MM.1S (cell line): ENCODE measurements around the gene PDE4A.

Experiments used
- DNase-seq: peaks from one replicate; pipeline ENCODE4 v3.0.0-alpha.2; 2015
- H2AFZ ChIP-seq: fragments of 300-600 bp; sonication (generic); 2 replicates; pipeline ENCODE4 v1.6.0; 2016; ENCODE audit warnings: antibody characterized with exemption, low read length
- H3F3A ChIP-seq: fragments of 300-600 bp; sonication (generic); 2 replicates; pipeline ENCODE4 v1.6.1; 2016; ENCODE audit warnings: mild to moderate bottlenecking, antibody characterized with exemption, low read length, moderate library complexity, mixed read lengths; ENCODE audit not compliant: insufficient read depth
- H3K27ac ChIP-seq: fragments of 300-600 bp; sonication (generic); 2 replicates; pipeline ENCODE4 v1.5.1; 2016; ENCODE audit warnings: mild to moderate bottlenecking, low read length
- H3K27me3 ChIP-seq: fragments of 300-600 bp; sonication (generic); replicated peaks from 2 replicates; pipeline ENCODE4 v1.6.0; 2016; ENCODE audit warnings: low read length; ENCODE audit not compliant: insufficient read depth
- H3K36me3 ChIP-seq: fragments of 300-600 bp; sonication (generic); replicated peaks from 2 replicates; pipeline ENCODE4 v1.6.1; 2016; ENCODE audit warnings: mild to moderate bottlenecking, low read length, mixed read lengths; ENCODE audit not compliant: insufficient read depth
- H3K4me1 ChIP-seq: fragments of 300-600 bp; sonication (generic); 2 replicates; pipeline ENCODE4 v1.6.1; 2016; ENCODE audit warnings: low read length, mixed read lengths
- H3K4me2 ChIP-seq: fragments of 300-600 bp; sonication (generic); 2 replicates; pipeline ENCODE4 v1.6.0; 2016; ENCODE audit warnings: low read depth, low read length
- H3K4me3 ChIP-seq: fragments of 300-600 bp; sonication (generic); 2 replicates; pipeline ENCODE4 v1.5.1; 2016; ENCODE audit warnings: low read length, mixed read lengths
- H3K79me2 ChIP-seq: fragments of 300-600 bp; sonication (generic); 2 replicates; pipeline ENCODE4 v1.6.1; 2016; ENCODE audit warnings: mixed run types, low read length, mixed read lengths
- H3K9ac ChIP-seq: fragments of 300-600 bp; sonication (generic); 2 replicates; pipeline ENCODE4 v1.6.1; 2016; ENCODE audit warnings: low read length, mixed read lengths
- H3K9me2 ChIP-seq: fragments of 300-600 bp; sonication (generic); replicated peaks from 2 replicates; pipeline ENCODE4 v1.6.1; 2016; ENCODE audit warnings: mild to moderate bottlenecking, low read length, mixed read lengths; ENCODE audit not compliant: insufficient read depth
- H3K9me3 ChIP-seq: fragments of 300-600 bp; sonication (generic); replicated peaks from 2 replicates; pipeline ENCODE4 v1.6.1; 2016; ENCODE audit warnings: mild to moderate bottlenecking, low read length, mixed read lengths; ENCODE audit not compliant: insufficient read depth
- H4K20me1 ChIP-seq: fragments of 300-600 bp; sonication (generic); 2 replicates; pipeline ENCODE4 v1.6.1; 2016; ENCODE audit warnings: mild to moderate bottlenecking, low read length, moderate library complexity, mixed read lengths; ENCODE audit not compliant: insufficient read depth
- EZH2 ChIP-seq: fragments of 300-600 bp; sonication (generic); optimal IDR thresholded peaks from 2 replicates; pipeline ENCODE3; 2017; ENCODE audit warnings: low read depth, mild to moderate bottlenecking, antibody characterized with exemption, low read length, mixed read lengths
- EZH2phosphoT487 ChIP-seq: fragments of 300-600 bp; sonication (generic); IDR thresholded peaks from 2 replicates; pipeline ENCODE4 v1.6.1; 2018; ENCODE audit warnings: antibody characterized with exemption, low read length
- TF ChIP-seq, protein P1 (sequence below): fragments of 300-600 bp; sonication (generic); IDR thresholded peaks from 2 replicates; pipeline ENCODE4 v1.5.1; 2016; ENCODE audit warnings: antibody characterized with exemption, low read length, mixed read lengths

The PDE4A gene

DNA sequence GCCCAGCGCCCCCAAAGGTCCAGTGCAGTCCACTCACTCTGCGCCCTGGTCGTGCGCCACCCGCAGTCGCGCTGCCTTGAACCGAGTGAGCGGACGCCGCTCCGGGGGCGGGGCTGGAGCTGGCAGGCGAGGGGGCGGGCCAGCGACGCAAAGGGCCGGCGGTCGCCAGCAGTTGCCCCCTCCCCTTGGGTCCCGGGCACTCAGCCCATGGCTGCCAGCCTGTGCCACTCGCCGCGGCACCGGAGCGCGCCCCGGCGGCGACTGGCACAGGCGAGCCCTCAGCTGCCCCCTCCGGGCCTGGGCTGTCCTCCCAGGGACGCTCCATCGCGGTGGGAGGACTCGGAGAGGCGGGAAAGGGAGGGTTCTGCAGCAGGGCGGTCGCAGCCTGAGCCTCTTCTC, 97.0 kb downstream of the PDE4A start, which contains the start of gene S1PR5:
S1PR5 (minus strand) TSS at position 87 of the 399 bp plus-strand sequence. CDS start 2,436 bp downstream, outside the sequence.
- no peak for DNase-seq
- no peak within 1 kb of the TSS for H3K4me3 ChIP-seq
- no peaks in the 10 kb centered on the region for H3F3A ChIP-seq
- TF ChIP-seq EZH2 = no peak
- TF ChIP-seq, protein P1, sequence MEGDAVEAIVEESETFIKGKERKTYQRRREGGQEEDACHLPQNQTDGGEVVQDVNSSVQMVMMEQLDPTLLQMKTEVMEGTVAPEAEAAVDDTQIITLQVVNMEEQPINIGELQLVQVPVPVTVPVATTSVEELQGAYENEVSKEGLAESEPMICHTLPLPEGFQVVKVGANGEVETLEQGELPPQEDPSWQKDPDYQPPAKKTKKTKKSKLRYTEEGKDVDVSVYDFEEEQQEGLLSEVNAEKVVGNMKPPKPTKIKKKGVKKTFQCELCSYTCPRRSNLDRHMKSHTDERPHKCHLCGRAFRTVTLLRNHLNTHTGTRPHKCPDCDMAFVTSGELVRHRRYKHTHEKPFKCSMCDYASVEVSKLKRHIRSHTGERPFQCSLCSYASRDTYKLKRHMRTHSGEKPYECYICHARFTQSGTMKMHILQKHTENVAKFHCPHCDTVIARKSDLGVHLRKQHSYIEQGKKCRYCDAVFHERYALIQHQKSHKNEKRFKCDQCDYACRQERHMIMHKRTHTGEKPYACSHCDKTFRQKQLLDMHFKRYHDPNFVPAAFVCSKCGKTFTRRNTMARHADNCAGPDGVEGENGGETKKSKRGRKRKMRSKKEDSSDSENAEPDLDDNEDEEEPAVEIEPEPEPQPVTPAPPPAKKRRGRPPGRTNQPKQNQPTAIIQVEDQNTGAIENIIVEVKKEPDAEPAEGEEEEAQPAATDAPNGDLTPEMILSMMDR = no peak
- TF ChIP-seq EZH2phosphoT487 = no peak
- H3K36me3 ChIP-seq = no peaks in the 10 kb centered on the region
- peaks cover 76% of the 10 kb centered on the region for H3K27me3 ChIP-seq
- H3K9ac ChIP-seq = no peak within 1 kb of the TSS
- no peaks in the 10 kb centered on the region for H3K4me1 ChIP-seq
- no peak within 1 kb of the TSS for H2AFZ ChIP-seq
- no peaks in the 10 kb centered on the region for H3K79me2 ChIP-seq
- no peaks in the 10 kb centered on the region for H3K9me2 ChIP-seq
- no peaks in the 10 kb centered on the region for H3K9me3 ChIP-seq
- H4K20me1 ChIP-seq = no peaks in the 10 kb centered on the region
- H3K4me2 ChIP-seq = peak within 1 kb of the TSS; percentile 27; the same call in 1 of the 2 replicates
- H3K27ac ChIP-seq = no peak within 1 kb of the TSS

DNA sequence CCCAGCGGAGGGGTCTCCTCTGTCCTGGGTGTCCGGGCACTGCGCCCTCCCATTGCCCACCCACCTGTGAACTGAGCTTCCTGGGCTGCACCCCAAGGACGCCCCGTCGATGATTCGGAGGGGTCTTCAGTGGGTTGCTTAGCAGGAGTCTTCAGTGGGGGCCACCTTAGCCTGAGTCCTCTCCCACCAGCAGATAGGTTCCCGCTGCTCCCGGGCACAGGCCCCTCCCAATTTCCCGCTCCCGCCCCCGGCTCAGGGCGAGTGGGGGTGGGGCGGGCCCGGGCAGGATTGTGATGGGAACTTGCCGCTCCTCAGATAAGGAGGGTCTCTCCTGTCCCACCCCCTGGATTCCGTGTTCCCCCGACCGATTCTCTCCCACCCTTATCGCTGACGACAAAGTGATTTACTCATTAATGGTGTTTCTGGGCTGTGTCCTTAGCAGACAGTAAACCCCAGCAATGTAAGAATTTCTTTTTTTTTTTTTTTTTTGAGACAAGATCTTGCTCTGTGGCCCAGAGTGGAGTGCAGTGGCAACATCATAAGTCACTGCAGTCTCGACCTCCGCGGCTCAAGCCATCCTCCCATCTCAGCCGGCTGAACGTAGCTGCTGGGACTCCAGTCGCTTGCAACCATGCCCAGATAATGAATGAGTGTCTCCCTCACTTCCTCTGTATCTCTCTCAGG, 97.6 kb downstream of the PDE4A start:
- H3K27ac ChIP-seq = no peak overlapping the region
- H3K79me2 ChIP-seq = no peaks in the 10 kb centered on the region
- TF ChIP-seq EZH2phosphoT487 = no peak
- TF ChIP-seq, protein P1 = no peak
- no peak for TF ChIP-seq EZH2
- no peaks in the 10 kb centered on the region for H3K4me1 ChIP-seq
- no peaks in the 10 kb centered on the region for H3K9me3 ChIP-seq
- no peaks in the 10 kb centered on the region for H3F3A ChIP-seq
- peak overlapping the region; percentile 27; the same call in 1 of the 2 replicates for H3K4me2 ChIP-seq
- no peaks in the 10 kb centered on the region for H3K9me2 ChIP-seq
- no peak overlapping the region for H3K4me3 ChIP-seq
- no peak overlapping the region for H3K9ac ChIP-seq
- H3K27me3 ChIP-seq = peaks cover 72% of the 10 kb centered on the region
- no peak for DNase-seq
- H3K36me3 ChIP-seq = no peaks in the 10 kb centered on the region
- H4K20me1 ChIP-seq = no peaks in the 10 kb centered on the region
- no peak overlapping the region for H2AFZ ChIP-seq

DNA sequence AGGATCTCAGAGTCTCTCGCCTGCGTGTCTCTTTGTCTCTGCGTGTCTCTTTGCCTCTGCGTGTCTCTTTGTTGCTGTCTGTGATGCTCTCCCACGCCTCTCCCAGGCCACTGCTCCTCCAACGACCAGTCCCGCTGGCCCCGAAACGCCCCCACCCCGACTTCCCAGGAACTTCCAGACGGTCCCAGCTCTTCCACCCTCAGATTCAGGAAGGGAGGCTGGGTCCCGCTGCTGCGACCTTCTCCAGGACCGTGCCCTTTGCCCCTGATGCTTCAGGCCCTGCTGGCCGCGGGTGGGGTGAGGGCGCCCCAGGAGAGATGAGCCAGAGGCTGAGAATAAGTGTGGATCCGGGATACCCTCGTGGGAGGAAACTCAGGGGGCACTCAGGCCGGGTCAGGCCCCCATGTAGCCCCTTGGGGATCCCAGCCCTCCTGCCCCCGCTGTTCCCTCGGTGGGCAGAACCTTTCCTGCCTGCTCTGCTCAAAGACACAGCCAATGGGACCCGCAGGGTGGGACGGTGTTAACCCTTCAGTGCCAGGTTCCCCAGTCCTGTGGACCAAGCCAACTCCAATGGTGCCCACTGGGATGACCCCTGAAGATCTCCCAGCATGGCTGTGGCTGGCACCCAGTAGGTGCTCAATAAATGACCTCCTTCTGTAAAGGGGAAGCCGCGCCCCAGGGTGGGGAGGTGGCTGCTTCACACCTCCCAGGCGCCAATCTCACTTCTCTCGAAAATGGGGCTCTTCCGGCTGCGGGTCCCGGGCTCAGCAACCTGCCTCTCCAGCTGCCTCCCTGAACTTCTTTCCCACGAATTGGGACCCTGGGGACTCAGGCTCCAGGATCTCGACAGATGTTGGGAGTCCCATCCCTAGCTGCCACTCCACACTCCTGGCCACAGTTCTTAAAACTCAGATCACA, 98.4 kb downstream of the PDE4A start:
- H3K36me3 ChIP-seq = no peaks in the 10 kb centered on the region
- H2AFZ ChIP-seq = no peak overlapping the region
- H3K4me3 ChIP-seq = no peak overlapping the region
- no peak for DNase-seq
- H4K20me1 ChIP-seq = no peaks in the 10 kb centered on the region
- no peak overlapping the region for H3K27ac ChIP-seq
- no peaks in the 10 kb centered on the region for H3K9me2 ChIP-seq
- no peak overlapping the region; the same call in 1 of the 2 replicates for H3K4me2 ChIP-seq
- H3K9me3 ChIP-seq = no peaks in the 10 kb centered on the region
- H3K79me2 ChIP-seq = no peaks in the 10 kb centered on the region
- H3K4me1 ChIP-seq = no peaks in the 10 kb centered on the region
- H3K27me3 ChIP-seq = peaks cover 64% of the 10 kb centered on the region
- no peaks in the 10 kb centered on the region for H3F3A ChIP-seq
- no peak for TF ChIP-seq EZH2phosphoT487
- TF ChIP-seq, protein P1 = no peak
- no peak for TF ChIP-seq EZH2
- H3K9ac ChIP-seq = no peak overlapping the region
